DND-41 (cell line): ENCODE measurements around the gene LIX1.

ENCODE experiments used
- CTCF ChIP-seq: IDR thresholded peaks from 2 replicates; pipeline ENCODE4 v1.5.1; 2012; ENCODE audit warnings: borderline replicate concordance, low read length, moderate library complexity, mild to moderate bottlenecking; ENCODE audit not compliant: poor library complexity, severe bottlenecking; ENCODE audit errors: extremely low read depth
- EZH2 ChIP-seq: IDR thresholded peaks from 3 replicates; pipeline ENCODE4 v1.6.1; 2012; ENCODE audit warnings: borderline replicate concordance, low read depth, mild to moderate bottlenecking, moderate library complexity, low read length, inconsistent platforms; ENCODE audit not compliant: severe bottlenecking

- TF ChIP-seq CTCF: no peak
- no peak for TF ChIP-seq EZH2
Measured at GRCh38 chr5:97135868-97136267, 6.5 kb downstream of the LIX1 start.
